GM21381 (cell line): ENCODE results near the gene FAHD2A.
"Not testable (repeated sequence)": the region's sequence is repeated elsewhere in the genome, so short reads cannot be mapped to it uniquely, and the experiment has no call there.

Experiments used
- ATAC-seq: cut with Tn5 transposase; IDR thresholded peaks from one replicate; pipeline ENCODE4 v1.9.1; 2021; ENCODE audit warnings: mild to moderate bottlenecking, moderate library complexity; ENCODE audit not compliant: unreplicated experiment

FAHD2A gene

DNA sequence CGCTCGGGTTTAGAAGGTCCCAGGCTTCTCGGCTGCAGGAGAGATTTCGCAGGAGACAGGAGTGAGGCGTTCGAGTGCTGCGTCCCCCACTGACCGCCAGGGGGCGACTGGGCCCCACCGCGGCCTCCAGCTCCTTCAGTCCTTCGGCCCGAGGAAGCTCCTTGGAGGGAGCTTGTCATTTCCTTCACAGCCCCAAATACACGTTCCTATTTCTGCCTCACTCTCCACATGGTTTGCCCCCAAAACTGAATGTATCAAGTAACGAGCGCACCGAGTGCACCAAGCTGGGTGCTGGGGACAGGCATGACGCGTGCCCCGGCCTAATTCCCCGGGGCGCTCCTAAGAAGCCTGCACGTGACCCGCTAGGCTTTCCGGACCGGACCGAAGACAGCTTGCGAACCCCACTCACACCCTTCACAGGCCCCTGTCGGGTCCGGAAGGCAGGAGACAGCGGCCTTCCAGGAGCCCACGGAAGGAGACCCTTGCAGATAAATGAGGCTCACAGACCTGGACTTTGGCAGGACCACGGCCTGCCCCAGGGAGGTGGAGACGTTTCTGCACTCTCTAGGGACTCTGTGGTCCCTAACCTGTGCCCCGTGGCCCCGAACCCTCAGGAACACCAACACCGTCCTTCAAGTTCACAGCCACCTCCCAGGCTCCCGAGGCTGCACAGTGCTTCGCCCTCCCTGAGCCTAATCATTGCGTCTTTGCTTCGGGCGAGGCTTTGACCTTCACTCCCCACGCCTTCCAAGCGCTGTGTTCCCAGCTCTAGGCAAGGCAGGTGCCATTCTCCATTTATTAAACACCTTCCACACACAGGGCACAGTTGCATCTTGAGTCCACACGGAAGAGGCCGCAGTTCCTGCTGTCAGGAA, 13.0 kb upstream of the FAHD2A start:
- ATAC-seq: no peak

DNA sequence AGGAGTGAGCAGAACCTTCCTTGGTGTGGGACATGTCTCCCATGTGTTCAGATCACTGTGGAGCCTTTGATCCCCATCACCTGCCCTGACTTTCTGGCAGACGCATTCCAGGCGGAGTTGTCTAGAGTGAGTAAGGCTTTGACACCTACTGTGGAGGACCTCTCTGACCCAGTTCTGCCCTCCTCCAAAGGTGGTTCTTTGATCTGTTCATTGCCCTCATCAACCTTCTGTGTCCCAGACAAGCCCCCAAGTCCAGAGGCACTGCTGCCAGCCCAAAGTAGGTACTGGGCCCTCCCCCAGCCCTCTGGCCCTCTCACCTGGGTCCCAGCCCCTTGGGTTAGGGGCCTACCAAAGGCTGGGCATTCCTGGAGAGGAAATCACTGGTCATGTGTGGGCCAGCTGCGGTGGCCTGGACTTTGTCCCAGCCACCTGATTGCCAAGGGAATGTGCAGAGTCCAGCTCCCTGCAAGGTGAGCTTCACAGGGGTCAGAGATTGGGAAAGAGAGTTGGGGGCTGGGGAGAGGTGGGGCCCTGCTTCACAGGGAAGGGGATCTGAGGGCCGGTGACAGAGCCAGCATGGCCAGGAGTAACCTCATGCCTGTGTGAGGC, 12.1 kb upstream of the FAHD2A start:
- no peak for ATAC-seq

DNA sequence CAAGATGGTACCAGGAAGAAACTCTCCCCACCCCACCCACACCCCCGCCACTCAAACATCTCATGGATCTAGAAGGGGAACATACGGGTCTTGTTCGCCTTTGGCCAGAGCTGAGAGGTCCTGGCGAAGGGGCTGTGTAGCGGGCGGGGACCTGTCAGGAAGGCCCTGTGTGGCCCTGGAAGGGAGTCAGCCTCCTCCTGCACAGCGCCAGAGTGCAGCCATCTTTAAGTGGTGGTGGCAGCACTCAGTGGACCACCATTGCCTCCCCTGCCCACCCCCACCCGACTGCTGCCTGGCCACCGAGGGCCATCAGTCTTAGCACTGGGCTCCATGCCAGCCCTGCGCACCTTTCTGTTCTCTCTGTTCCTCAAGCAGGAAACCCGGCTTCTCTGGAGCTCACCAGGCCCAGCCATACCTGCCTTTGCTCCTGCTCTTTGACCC, 11.6 kb upstream of the FAHD2A start:
- ATAC-seq: no peak

DNA sequence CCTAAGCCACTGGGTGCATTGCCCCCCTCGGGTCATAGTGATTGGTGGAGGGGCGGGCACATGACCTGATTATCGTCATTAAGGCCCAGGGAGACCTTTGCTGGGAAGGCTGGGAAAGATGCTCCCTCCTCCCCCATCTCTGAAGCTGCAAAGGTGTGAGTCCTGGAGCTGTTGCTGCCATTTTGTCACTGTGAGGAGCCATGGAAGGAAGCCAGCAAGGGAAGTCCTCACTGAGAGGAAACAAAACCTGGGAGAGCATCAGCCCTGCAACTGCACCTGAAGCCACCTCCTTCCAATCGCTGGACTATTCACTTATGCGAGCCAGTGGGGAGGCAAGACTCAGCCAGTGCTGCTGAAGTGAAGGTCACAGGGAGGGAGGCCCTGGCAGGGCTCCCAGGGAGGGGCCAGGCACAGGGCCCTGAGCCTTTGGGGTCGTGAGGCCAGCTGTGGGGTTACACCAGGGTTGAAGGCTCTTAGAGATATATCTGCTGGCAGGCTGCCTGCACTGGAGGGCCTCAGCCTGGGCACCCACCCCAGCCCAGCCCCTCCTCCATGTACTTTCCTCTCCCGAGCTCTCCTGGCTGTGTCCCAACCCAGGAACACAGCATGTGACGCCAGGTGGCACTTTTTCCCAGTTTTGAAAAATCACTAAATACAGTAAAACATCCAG, 10.7 kb upstream of the FAHD2A start:
- ATAC-seq: no peak

DNA sequence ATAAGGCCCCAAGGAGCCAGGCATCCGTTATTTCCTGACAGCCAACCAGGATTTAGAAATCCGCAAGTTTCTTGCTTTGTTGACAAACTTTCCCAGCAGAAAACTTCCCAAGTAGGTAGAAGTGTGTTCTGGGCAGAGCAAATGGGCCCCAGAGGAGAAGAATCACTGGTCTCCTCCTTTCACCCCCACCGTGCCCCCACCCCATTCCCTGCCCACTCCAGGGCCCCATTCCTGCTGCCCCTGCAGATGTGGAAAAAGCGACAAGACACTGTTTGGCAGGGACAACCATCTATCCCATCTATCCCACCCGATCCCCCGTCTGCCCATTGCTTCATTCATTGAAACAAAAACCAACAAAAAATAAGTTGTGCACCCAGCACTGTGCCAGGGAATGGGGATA, 10.2 kb upstream of the FAHD2A start:
- ATAC-seq: no peak

DNA sequence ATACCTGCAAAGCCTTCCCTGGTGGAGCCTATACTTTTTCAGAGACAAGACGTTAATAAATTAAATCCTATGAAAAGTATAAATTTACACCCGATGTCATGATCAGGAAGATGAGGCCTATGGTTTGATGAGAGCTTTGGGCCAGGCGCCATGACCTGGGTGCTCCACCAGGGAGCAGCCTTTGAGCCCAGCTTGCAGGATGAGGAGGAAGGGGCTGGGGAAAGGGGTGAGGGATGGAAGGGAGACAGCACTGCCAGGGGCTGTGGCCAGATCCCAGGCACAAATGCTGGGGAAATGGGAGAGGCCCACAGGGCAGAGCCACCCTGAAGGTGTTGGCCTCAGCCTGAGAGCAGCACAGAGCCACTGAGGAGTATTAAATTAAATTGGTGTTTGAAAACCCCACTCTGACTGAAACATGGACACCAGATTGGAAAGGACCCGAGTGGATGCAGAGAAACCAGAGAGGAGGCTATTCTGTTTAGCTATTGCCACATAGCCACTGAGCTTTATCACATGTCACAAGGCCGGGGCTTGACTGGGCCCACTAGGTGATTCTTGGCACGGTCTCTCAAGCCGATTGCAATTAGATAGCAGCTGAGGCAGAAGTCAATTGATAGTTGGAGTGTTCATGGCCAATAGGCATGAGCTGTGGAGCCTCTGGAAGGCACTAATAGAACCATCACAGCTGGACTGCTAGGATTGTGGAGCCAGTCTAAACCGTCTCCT, 9.6 kb upstream of the FAHD2A start:
- ATAC-seq: no peak

DNA sequence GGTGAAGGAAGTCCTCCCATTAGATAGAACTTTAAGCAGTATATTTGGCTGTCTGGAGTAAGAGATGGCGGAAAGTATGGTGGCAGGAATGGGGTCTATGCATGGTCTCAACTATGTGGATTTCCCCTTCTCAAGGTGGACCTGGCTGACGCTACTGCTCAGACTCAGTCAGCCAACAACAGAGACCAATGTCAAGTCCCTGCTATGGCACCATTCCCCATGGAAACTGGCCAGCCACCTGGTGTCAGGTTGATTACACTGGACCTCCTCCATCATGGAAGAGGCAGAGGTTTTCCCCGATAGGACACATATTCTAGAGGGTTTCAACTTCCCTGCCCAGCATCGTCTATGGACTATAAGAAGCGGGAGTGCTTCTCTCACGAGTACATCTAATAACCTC, 8.6 kb upstream of the FAHD2A start:
- ATAC-seq: no peak

DNA sequence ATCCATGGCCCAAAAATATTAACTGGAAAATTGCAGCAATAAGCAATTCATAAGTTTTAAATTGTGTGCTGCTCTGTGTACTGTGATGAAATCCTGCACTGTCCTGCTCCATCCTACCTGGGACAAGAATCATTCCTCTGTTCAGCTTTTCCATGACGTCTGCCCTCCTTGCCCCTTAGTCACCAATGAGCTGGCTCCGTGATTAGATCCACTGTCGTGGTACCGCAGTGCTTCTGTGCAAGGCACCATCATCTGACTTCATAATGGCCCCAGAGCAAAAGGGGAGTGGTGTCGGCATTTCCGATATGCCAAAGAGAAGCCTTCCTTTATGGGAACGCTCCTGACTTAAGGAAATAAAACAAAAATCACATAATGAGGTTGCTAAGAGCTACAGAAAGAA, 3.4 kb upstream of the FAHD2A start:
- no peak for ATAC-seq

DNA sequence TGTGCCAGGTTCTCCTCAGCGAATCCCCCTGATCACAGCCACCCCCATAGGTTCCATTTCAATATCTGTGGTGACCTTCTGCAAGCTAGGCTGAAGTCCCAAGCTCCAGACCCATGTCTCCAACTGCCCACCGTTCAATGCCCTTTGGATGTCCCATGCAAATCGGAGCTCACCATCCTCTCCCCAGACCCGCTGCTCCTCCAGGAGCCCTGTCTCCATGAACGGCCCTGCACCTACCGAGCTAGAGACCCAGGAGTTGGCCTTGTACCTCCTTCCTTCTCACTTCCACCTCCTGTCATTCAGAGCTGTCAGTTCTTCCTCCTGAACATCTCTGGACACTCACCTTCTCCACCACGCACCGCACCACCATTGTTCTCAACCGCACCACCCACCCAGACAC, 1.0 kb upstream of the FAHD2A start:
- no peak for ATAC-seq

DNA sequence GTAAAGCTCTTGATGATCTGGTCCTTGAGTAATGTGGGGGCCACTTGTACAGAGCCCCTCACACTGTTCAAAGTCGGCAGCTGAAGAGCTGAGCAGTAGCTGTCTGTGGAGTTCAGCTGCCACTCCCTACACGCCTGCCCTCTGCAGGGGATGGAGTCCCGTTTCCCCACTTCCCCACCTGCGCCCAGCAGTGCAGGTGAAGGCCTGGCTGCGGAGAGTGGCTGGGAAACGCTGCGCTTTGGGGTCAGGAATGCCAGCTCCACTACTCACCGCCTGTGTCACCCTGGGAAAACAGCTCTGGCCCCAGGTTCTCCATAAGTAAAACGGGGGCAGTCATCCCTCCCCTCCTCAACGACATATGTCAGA, 521 bp upstream of the FAHD2A start:
- ATAC-seq: peak; percentile 19

DNA sequence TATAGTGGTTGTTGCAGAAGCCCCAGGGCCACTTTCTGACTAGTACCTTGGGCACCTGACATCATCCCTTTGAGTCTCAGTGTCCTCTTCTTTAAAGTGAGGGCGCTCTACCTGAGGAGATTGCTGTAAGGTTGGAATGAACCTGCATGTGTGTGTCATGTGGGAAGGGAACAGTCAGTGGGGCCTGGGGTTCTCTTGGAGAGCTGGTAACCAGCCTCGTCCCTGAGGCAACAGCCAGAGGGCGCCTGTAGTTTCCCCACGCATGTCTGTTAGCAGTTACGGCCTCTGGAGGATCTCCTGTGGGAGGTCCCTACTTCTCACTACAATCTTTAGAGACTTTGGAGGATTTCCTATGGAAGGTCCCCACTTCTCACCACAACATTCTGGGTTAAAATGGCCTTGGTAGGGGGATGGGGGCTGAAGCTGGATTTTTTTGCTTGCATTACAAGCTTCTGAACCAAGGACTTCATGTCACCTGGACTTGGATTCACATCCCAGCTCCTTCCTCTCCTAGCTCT, 755 bp downstream of the FAHD2A start:
- peak; percentile 36 for ATAC-seq

DNA sequence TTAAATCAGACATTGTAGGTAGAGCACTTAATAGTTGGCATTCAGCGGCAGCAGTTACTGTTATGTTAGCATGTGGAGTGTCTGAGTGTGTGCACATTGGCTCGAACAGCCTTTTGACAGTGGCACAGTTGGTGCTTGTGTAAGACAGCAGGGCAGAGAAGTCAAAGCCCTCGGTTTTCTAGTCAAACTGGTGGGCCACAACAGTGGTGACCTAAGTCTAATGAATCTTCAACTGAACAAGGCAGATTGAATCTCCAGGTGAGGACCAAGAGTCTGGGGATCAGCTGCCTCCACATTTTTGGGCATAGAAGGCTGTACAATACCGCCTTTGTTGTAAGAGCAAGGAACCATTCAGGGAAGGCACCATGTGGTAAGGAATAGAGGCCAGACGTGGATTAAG, 1.3 kb downstream of the FAHD2A start:
- ATAC-seq: not testable (repeated sequence)

DNA sequence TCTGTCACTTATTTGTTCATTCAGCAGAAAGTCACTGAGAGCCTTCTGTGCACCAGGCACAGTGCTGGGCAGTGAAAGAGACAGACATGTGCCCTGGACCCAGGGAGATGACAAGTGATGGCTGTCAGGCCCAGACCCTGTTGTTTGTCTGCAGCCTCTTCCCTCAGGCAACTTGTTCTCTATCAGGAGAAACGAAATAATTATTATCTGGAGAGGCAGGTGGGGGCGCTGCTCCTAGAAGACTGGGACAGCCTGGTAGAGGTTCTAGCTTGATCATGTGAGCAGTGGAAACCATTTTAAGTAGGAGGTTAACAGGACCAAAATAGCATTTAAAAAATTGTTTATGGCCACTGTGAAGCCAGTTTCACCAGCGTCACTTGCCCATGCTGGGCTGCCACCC, 2.2 kb downstream of the FAHD2A start:
- ATAC-seq: not testable (repeated sequence)

DNA sequence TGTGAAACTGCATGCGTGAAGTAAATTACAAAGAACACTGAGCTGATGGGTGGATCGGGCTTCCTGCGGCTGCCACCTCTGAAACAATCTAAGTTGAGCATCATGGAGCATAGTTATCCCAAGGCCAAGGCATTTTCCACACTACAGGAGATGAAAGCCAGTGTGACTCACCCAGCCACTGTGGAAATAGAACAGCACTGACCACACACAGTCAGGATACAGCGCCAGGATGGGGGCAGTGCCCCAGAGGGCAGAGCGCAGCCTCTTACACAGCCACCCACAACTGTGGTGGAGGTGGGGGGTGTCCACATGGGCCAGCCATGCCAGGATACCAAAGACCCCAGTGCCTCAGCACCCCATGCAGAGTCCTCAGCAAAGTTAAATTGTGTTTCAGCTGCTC, 8.7 kb downstream of the FAHD2A start:
- ATAC-seq: not testable (repeated sequence)

DNA sequence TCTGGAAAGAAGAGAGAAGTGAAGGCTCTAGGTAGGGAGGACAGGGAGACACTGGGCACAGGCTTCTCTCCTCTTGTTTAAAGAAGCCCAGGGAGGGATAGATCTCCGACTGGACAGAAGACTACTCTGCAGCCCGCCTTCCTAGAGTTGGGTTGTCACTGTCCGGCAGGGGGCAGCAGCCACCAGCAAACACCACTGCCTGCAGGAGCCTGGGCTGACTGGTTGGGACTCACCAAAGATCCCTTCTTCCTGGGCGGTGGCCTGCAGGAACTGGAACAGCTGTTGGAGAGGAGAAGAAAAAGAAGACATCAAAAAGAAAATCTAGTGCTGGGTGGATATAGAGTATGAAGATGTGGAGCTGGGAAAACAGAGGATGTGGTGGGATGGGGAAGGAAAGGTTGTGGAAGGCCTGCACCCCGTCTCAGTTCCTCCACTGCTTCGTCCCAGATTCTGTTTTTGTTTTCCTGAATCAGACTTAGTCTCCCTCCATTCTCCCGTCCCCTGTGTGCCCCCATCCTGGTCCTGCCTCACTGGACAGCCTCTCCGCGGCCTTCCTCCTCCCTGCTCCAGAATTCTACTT, 11.6 kb downstream of the FAHD2A start:
- ATAC-seq: peak; percentile 82

DNA sequence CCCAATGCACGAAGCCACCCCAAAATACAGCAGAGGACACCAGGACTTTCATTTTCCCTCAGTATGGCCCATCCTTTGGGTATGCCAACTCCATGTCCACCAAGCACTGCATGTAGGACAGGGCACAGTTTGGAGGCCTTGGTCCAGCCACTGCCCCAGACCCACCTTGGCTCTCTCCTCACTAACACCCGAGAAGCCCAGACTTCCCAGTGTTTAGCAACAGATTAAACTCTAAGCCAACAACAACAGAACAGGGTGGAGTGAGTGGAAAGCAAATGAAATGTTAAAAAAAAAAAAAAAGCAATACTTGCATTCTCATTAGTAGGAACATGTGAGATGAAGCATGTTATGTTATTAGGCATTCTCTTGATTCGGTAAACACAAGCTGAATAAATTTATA, 12.6 kb downstream of the FAHD2A start:
- not testable (repeated sequence) for ATAC-seq

DNA sequence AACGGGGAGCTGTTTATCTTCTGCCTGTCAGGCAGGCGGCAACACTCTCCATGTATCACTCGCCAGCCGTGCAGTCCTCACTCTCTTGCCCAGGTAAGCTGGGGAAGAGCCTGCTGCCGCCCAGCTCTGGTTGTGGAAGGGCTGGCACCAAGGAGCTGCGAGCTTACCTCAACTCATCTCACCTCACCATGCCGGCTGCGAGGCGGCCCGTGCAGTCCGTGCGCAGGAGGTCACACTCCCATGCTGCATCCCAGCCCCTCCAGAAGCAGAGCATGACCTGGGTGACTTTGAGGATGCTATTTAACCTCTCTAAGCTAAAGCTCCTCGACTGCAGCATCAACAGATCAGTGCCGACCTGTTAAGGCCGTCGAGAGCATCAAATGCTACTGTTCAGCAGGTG, 13.1 kb downstream of the FAHD2A start:
- ATAC-seq: not testable (repeated sequence)

DNA sequence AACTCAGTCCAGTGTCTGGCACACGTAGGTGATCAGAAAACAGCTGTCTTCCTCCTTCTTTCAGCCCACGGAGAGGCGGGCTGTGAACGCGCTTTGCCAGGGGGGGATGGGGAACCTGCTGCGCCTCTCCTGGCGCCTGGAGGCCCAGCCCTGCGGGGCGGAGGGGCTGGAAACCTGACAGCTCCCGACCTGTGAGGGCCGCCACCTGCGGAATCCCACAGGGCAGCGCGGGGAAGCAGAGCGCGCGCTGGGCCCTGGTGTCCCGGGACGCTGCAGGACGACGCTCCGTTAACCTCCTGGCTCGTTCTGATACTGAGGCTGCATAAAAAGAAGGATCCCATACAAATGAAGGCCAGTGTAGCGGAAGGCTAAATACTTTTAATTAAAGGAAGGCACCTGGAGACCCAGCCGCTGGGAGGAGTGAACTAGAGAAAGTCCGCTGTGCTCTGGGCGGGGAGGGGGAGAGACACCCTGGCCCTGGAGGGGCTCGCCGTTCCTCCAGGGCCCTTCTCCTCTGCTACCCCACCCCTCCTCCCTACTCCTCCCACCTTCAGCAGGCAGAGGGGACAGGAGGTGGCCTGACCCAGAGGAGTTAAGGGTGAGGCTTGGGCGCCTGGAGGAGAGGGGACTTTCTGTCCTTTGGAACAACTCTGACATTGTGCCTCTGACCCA, 24.8 kb downstream of the FAHD2A start:
- not testable (repeated sequence) for ATAC-seq

DNA sequence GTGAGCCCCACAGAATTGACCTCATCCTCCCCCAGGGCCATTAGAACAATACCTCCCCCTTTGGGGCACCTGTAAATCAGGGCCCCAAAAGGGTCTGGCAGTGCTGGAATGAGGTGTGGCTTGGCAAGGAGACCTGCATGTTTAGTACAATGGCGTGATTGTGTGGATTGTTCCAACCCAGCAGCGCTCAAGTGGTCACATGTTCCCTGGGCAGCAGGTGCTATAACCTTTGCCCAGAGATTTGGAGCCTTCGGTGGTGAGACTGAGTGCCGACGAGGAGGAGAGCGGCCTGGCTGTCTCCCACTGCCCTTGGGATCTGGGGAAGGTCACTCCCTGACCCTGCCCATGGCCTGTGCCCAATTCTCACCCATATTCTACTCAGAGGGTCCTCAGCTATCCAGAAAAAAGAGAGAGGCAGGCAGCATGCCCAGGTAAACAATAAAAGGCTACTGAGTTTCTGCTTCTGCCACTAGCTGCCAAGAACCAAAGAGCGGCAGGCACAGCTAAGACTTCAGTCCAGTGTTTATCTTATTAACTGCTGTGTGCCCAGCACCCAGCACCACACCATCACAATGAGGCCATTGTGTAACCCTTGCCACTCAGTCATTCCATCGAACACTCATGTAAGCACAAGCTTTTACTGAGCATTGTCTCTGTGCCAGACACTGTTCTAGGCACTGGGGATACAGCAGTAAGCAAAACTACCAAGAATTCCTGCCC, 27.4 kb downstream of the FAHD2A start:
- not testable (repeated sequence) for ATAC-seq
